Right renal cortex interstitium (tissue), 3 donors: ENCODE measurements around the gene HOTAIR. TPM values are rescaled to one million over a fixed set of nuclear protein-coding genes. Genes with fewer than 3 reads are reported as not detected.

ENCODE experiments used
- DNase-seq, 3 donors: peaks; one replicate each; pipeline ENCODE4 v3.0.0-alpha.2; 2013; ENCODE audit warnings: low read depth in 3 of 3, low spot score in 2 of 3
- polyA plus RNA-seq, 3 donors: library from polyadenylated mRNA; unstranded; fragments of 120-200 nt; gene quantifications; one replicate each; pipeline ENCODE4 v1.2.1, GENCODE V29; 2013; ENCODE audit not compliant: insufficient read length in 3 of 3

Gene HOTAIR
- polyA plus RNA-seq, 3 donors, result 1.1 to 2.9 (median 1.2) TPM

GRCh38 chr12:53963434-53964314 lies 11.1 kb downstream of the HOTAIR start:
- no peak for DNase-seq

DNA sequence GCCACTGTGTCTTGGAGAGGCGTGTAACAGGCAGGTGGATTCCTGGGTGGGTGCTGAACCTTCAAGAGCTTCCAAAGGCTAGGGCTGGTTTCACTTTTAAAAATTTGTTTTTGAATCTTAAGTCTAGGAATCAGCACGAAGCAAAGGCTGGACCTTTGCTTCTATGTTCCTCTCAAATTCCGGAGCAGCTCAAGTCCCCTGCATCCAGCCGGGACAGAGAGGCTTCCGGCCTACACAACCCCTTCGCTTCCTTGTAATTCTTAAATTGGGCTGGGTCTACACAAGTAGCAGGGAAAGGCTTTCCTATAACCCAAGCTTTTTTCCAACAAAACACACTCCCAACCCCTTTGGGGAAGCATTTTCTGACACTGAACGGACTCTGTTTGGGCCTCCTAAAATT lies 11.7 kb downstream of the HOTAIR start:
- DNase-seq, result no peak

GRCh38 chr12:53961025-53961761 lies 13.6 kb downstream of the HOTAIR start:
- no peak for DNase-seq

- no peak for DNase-seq
Measured at GRCh38 chr12:53960187-53961024, 14.3 kb downstream of the HOTAIR start.

GRCh38 chr12:53959314-53959713 lies 15.4 kb downstream of the HOTAIR start:
- DNase-seq, result no peak

DNA sequence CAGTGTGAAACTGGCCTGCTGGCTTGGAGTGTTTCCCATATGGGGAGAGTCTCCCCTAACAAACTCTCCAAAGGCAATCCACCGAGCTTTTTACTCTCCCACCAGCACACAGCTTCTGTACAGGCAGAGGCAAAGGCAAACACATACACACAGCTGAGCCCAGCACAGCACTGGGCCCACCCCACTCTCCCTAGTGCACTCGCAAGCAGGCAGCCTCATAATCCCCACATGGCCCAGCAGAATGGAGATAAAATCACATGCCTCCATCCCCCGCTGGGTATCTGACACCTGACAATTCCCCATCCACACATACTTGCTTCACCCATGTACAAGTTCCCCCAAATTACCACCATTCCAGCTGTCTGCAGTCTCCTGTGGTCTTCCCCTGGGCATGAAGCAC lies 16.6 kb downstream of the HOTAIR start:
- no peak for DNase-seq

DNA sequence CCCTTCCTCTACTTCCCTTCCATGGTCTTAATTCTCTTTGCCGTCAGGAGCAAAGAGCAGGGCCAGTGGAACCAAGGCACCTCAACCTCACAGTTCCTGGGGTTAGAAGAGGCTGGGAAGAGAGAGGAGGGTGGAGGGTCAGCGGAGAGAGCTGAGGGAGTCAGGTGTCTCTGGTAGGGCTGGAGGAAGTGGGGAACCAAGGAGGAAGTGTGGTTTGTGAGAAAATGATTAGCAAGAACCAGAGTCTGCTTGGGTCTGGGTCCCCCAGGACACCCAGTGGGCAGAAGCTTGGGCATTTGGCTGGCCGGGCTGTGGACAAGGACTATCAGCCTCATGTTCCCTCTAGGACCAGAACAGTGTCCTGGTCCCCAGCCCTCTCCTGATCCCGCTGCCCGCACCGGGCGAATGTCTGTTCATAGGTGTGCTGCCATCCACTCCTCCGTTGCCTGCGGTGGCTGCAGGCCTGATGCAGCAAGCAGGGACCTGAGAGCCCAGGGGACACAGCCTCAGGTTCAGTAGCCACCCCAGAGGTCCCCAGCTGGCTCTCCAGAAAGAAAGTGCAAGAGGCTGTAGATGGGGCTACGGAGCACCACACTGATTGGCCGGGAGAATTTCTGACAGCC lies 17.7 kb downstream of the HOTAIR start:
- no peak for DNase-seq

DNA sequence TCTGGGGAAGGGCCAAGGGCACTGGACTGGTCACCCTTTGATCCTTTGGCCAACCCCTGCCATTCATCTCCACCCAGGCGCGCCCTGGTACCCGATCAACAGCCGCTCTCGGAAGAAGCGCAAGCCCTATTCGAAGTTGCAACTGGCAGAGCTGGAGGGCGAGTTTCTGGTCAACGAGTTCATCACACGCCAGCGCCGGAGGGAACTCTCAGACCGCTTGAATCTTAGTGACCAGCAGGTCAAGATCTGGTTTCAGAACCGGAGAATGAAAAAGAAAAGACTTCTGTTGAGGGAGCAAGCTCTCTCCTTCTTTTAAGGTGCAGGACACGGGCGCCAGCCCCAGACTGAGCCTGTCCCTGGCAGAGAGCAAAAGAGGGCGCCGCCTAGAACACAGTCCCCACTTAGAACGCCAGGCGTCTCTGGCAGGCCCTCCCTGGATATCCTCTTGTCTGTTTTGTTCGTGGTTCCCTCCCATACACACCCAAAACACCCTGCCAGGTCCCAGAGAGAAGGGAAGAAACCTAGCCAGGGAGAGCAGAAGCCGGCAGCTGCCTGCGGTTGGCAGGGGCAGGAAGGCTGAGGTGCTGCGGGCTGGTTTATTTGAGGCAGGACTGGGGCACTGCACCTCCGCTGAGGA lies 18.4 kb downstream of the HOTAIR start:
- no peak for DNase-seq

GRCh38 chr12:53955776-53956250 lies 18.9 kb downstream of the HOTAIR start:
- no peak for DNase-seq

- no peak for DNase-seq
Measured at GRCh38 chr12:53955036-53955775, 19.5 kb downstream of the HOTAIR start.

GRCh38 chr12:53954694-53955035 lies 20.1 kb downstream of the HOTAIR start, which contains the start of gene HOXC12:
TSS of gene HOXC12 (plus strand) at chr12:53954903. CDS start at chr12:53954930, 27 bp downstream.
- no peak for DNase-seq

DNA sequence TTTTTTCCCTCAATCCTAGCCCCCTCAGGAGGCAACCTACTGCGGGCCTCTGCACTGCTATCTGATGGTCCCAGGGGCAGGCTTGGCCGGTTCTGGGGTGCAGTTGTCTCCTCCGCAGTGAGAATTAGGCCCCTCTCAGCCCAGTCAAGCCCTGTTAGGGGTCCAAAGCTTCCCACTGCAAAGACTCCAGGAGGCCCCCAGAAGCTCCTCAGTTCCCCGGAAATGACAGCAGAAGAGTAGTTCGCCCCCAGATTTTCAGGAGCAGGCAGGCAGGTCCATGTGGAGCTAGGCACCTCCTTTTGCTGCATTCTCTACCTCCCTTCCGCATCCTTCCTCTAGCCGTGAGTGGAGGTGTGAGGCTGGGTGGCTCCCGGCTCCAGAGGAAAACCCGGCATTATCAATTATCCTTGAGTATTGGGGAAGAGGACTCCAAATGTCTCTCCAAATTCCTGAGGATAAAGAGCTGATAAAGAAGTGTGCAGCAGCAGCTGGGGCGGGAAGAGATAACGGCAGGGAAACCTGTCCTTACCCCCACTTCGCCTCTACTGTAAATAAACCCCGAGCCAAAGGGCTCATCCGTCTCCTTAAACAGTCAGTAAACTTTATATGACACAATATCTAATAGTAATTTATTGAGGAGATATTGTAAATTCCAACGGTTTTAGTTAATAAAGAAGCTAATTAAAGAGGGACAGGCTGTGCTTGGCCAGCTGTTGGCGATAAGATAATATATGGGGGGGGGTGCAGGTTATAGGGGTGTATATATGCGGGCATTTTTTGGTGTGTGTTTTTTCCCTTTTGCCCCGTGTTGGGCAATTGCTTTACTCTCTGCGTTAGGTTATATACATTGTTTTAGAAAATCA lies 20.7 kb downstream of the HOTAIR start:
- no peak for DNase-seq

DNA sequence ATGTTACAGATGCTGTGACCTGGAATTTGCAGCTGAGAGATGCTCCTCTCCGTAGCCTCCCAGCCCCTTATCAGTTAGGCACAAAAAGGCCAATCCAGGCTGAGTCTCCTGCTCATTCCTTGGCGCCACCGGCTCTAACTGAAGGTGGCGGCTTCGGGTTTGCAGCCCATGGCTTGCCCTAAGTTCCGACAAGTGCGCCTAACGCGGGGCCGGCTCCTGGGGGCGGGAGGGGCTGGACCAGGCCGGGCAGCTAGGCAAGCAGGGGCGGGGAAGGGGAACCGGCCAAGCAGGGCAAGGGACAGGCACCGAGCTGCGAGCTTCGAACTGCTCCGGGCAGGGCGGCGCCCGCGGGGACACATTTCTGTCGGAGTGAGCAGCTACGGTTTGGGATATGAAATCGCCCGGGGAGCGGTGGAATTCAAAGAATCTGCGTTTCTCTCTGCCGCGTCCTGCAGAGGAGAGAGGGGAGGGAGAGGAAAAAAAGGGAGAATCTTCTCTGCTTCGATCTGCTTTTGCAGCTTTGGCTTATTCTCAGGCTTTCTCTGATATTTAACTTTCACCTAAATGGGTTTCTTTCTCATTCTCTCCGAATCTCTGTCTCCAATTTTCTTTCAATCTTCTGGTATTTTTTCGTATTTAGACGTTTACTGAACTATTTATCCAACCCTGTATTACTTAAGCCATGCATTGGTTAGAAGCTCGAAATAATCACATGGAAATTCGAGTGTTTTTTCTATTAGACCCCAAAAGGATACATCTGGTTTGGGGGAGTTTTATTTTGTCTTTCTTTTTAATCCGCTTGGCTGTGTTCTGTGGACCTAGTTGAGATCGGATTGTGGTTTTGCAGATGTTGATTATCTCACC lies 21.7 kb downstream of the HOTAIR start:
- DNase-seq, result no peak

DNA sequence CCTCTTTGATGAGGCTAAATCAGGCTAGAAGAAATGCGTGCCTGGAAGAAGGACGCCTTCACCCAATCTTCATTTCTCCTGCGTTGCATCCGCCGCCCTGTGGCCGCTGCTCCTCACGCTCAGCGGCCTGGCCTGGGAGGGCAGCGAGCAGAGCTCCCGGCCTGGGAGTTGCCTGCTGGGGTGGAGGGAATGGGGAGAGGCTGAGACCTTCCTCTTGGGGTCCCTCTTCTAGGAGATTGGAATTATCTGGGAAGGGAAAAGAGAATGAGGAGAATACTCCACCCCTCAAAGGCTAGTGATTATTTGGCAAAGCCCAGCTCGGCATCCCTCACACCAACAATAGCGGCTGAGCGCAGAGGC lies 22.4 kb downstream of the HOTAIR start:
- DNase-seq, result no peak

- DNase-seq, result no peak
Measured at GRCh38 chr12:53951577-53952334, 23.0 kb downstream of the HOTAIR start.

DNA sequence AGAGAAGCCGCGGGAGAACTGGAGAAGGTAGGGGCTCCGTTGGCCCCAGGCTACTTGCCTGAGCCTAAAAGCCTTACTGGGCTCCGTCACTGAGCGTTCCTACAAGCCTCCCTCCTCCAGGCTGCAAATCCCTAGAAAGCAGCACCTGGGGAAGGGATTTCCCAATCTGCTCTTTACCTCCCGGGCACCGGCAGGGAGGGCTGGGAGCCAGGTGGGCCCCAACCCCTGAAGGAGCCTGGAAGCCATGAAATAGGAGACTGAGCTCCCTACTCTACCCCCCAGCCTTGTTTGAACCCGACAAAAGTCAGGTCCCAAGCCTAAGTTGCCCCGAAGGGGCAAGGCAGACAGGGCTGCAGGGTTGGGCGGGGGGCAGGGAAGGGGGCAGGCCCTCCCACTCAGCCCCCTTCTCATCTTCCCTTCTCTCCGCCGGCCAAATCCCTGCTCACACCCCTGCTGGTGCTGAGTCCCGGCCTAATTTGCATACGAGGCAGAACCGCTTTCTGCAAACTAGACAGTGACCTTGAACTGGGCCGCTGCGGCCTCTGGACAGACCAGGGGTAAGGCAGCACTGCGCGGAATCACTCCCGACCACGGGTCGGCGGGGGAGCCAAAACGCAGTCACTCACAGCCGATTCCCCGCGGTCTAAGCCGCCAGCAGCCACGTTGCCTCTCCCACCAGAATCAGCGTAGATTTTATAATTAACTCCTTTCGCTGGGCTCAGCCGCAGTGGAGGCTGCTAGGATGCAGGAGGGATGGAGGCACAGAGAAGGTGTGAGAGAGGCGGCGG lies 23.8 kb downstream of the HOTAIR start:
- DNase-seq, result no peak
